Activated naive CD8-positive, alpha-beta T cell (primary cell): Measurements from ENCODE around the gene SLC22A15.

Experiments used
- H3K27ac Mint-ChIP-seq: one replicate; pipeline ENCODE4 v1.8.0; 2021; ENCODE audit warnings: mixed read lengths
- H3K27me3 Mint-ChIP-seq: one replicate; pipeline ENCODE4 v1.8.0; 2021; ENCODE audit warnings: mixed read lengths
- H3K36me3 Mint-ChIP-seq: one replicate; pipeline ENCODE4 v1.8.0; 2021; ENCODE audit warnings: mixed read lengths
- H3K4me1 Mint-ChIP-seq: one replicate; pipeline ENCODE4 v1.8.0; 2021; ENCODE audit warnings: low read depth, mixed read lengths
- H3K4me3 Mint-ChIP-seq: one replicate; pipeline ENCODE4 v1.8.0; 2021; ENCODE audit warnings: mild to moderate bottlenecking, mixed read lengths
- H3K9me3 Mint-ChIP-seq: one replicate; pipeline ENCODE4 v1.8.0; 2021; ENCODE audit warnings: low read depth, mixed read lengths

SLC22A15 gene

DNA sequence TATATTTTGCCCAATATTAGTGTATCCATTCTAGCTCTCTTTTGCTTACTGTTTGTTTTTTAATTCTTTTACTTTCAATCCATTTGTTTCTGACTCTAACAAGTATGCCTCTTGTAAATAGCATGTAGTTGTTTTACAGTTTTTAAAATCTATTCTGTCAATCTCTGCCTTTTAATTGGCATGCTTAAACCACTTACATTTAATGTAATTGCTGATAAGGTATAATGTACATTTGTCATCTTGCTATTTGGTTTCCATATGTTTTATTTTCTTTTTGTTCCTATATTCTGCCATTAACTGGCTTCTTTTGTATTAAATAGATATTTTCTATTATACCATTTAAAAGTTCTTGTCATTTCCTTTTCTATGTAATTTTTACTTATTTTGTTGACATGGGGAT, 118.7 kb downstream of the SLC22A15 start:
- no peak overlapping the region for H3K4me3 Mint-ChIP-seq
- peaks cover 20% of the 10 kb centered on the region for H3K9me3 Mint-ChIP-seq
- peaks cover 12% of the 10 kb centered on the region for H3K36me3 Mint-ChIP-seq
- H3K27ac Mint-ChIP-seq: no peak overlapping the region
- H3K27me3 Mint-ChIP-seq: peaks cover 7% of the 10 kb centered on the region
- H3K4me1 Mint-ChIP-seq: no peaks in the 10 kb centered on the region

DNA sequence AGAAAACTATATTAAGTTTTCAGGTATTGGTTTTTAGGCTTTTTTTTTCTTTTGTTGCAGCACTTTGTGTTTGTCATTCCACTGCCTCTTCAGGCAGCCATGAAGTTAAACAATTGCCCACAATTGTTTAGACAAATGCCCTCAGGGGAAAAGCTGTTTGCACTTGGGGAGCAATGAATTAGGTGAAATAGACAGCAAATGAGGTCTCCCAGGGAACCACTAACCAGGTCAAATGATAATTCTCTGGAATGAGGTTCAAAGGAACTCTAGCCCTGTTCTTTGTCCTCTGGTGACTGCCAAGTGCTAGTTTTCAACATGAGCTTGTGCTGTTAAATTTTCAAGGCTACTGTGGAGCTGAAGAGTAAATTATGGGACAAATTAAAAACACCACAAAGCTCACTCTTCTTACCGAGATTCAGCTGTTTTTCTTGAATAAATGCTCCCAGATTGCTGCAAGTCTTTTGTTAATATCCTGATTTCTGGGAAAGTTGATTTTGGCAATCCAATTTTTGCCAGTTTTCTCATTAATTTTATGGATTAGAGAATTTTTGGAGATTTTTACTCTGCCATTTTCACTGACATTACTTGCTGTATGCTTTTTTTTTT, 119.8 kb downstream of the SLC22A15 start:
- Mint-ChIP-seq H3K4me3 (no peak overlapping the region), H3K36me3 (peaks cover 7% of the 10 kb centered on the region), H3K27ac (no peak overlapping the region), H3K9me3 (peaks cover 13% of the 10 kb centered on the region), H3K27me3 (peaks cover 7% of the 10 kb centered on the region), H3K4me1 (no peaks in the 10 kb centered on the region)

DNA sequence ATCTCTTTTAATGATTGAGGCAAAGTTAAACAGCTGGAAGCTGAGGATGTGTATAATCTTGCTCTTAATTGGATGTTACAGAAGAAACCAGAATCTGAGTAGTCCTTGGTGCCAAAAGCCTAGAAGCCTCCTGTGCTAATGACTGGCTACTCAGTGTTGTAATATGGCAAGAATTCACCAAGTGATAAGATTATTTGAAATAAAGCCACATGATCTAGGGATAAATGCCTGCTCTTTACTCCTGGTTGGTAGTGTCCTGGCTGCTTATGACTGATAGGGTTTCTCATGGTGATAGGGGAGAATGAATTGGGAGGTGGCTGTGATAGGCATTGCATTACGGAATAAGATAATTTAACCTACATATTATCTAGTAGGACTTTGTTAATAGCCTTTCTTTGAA, 121.3 kb downstream of the SLC22A15 start:
- Mint-ChIP-seq H3K4me1 (no peaks in the 10 kb centered on the region), H3K27me3 (peaks cover 7% of the 10 kb centered on the region), H3K9me3 (peaks cover 13% of the 10 kb centered on the region), H3K27ac (no peak overlapping the region), H3K4me3 (no peak overlapping the region), H3K36me3 (peaks cover 7% of the 10 kb centered on the region)

DNA sequence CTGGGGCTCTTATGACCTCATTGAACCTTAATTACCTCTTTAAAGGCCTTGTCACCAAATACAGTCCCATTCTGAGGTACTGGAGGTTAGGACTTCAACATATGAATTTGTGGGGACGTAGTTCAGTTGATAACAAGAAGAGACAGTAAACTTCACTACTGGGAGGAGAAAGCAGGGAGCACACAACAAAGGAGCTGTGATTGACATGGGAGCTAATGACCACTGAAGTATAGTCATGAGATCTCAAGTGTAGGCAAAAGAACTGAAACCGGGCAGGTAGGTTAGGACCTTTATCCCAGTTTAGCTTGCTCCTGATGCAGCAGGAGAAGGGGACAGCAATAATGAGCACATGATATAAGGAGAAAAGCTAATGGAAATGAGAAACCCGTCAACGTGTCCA, 123.1 kb downstream of the SLC22A15 start:
- no peak overlapping the region for H3K27ac Mint-ChIP-seq
- H3K4me1 Mint-ChIP-seq: no peaks in the 10 kb centered on the region
- H3K4me3 Mint-ChIP-seq: no peak overlapping the region
- H3K27me3 Mint-ChIP-seq: peaks cover 4% of the 10 kb centered on the region
- H3K9me3 Mint-ChIP-seq: peaks cover 10% of the 10 kb centered on the region
- H3K36me3 Mint-ChIP-seq: peaks cover 4% of the 10 kb centered on the region

DNA sequence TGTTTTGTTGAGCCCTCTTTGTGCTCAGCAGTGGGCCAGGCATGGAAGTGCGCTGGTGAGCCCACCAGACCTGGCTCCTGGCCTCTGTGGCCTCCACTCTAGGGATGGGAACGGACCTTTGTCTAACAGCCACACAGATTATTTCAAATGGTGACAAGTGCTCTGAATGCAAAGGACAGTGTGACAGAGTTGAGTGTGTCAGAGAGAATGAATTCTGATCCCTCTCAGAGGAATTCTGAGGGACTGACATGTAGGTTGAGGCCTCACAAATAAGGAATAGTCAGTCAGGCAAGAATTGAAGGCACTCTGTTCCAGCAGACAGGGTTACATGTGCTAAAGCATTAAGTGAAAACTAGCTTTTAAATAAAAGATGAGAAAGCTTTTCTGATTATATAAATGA, 123.6 kb downstream of the SLC22A15 start:
- Mint-ChIP-seq H3K4me3 (no peak overlapping the region), H3K9me3 (peaks cover 8% of the 10 kb centered on the region), H3K4me1 (no peaks in the 10 kb centered on the region), H3K36me3 (peaks cover 4% of the 10 kb centered on the region), H3K27ac (no peak overlapping the region), H3K27me3 (peaks cover 3% of the 10 kb centered on the region)

DNA sequence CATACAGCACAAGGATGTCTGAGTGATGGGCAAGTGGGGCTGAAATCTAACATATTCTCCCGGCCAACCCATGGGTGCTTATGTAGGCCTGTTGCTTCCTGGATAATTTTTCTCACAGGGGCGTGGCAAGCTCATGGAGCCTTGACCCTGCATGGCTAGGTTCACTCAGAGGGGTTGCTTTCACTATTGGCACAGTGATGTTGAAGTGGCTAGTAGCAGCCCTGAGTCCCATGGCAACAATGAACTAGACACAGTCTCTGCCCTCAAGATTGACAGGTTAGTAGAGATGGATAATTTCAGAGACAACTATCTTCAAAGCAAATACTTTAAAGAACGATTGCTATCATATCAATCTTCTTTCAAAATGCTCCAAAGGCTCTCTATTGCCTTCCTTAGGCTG, 128.4 kb downstream of the SLC22A15 start:
- Mint-ChIP-seq H3K9me3 (no peaks in the 10 kb centered on the region), H3K4me3 (no peak overlapping the region), H3K27me3 (no peaks in the 10 kb centered on the region), H3K4me1 (no peaks in the 10 kb centered on the region), H3K36me3 (no peaks in the 10 kb centered on the region), H3K27ac (no peak overlapping the region)

DNA sequence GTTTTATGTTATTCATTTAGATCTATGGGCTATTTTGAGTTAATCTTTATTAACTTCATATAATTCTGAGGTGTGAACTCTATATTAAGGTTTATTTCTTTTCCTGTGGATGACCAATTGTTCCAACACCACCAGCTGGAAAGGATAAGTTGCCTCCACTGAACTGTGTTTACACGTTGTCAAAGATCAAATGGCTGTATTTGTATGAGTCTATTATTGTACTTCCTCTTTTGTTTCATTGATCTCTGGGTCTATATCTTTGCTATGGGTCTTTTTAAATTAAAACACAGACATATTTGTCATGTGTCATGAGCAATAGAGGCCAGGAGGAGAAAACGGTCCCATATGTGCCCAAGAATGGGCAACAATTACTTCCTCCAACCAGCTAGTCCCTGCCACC, 129.7 kb downstream of the SLC22A15 start:
- H3K9me3 Mint-ChIP-seq: no peaks in the 10 kb centered on the region
- no peaks in the 10 kb centered on the region for H3K4me1 Mint-ChIP-seq
- H3K4me3 Mint-ChIP-seq: no peak overlapping the region
- no peaks in the 10 kb centered on the region for H3K36me3 Mint-ChIP-seq
- H3K27ac Mint-ChIP-seq: no peak overlapping the region
- H3K27me3 Mint-ChIP-seq: peaks cover 3% of the 10 kb centered on the region

DNA sequence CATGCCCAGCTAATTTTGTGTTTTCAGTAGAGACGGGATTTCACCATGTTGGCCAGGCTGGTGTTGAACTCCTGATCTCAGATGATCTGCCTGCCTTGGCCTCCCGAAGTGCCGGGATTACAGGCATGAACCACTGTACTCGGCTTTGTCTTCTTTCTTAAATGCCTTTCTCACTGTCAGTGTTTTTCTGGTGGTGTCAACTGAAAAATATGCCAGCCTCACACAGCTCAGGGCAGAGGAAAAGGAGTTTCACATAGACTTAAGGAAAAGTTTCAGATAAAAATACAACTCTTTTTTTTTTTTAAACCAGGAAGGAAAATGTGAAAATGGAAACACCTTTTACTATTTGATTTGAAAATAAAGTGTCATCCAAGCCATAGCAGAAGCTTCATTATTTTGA, 130.3 kb downstream of the SLC22A15 start:
- H3K4me1 Mint-ChIP-seq: no peaks in the 10 kb centered on the region
- no peak overlapping the region for H3K27ac Mint-ChIP-seq
- no peak overlapping the region for H3K4me3 Mint-ChIP-seq
- peaks cover 3% of the 10 kb centered on the region for H3K27me3 Mint-ChIP-seq
- no peaks in the 10 kb centered on the region for H3K9me3 Mint-ChIP-seq
- H3K36me3 Mint-ChIP-seq: no peaks in the 10 kb centered on the region

DNA sequence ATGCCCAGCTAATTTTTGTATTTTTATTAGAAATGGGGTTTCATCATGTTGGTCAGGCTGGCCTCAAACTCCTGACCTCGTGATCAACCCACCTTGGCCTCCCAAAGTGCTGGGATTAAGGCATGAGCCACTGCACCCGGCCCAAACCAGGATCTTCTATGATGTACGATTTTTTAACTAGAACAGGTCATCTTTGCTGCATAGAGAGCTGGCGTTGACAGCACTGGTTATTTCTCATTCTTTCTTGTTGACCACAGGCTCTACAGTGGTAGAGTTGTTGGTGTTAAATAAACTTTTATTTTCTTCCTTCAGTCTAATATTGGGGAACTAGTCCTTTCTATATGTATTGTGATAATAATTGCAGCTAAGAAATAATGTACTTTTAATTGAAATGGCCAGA, 131.1 kb downstream of the SLC22A15 start:
- H3K27ac Mint-ChIP-seq: no peak overlapping the region
- H3K4me3 Mint-ChIP-seq: no peak overlapping the region
- no peaks in the 10 kb centered on the region for H3K9me3 Mint-ChIP-seq
- H3K36me3 Mint-ChIP-seq: no peaks in the 10 kb centered on the region
- peaks cover 3% of the 10 kb centered on the region for H3K27me3 Mint-ChIP-seq
- H3K4me1 Mint-ChIP-seq: no peaks in the 10 kb centered on the region

DNA sequence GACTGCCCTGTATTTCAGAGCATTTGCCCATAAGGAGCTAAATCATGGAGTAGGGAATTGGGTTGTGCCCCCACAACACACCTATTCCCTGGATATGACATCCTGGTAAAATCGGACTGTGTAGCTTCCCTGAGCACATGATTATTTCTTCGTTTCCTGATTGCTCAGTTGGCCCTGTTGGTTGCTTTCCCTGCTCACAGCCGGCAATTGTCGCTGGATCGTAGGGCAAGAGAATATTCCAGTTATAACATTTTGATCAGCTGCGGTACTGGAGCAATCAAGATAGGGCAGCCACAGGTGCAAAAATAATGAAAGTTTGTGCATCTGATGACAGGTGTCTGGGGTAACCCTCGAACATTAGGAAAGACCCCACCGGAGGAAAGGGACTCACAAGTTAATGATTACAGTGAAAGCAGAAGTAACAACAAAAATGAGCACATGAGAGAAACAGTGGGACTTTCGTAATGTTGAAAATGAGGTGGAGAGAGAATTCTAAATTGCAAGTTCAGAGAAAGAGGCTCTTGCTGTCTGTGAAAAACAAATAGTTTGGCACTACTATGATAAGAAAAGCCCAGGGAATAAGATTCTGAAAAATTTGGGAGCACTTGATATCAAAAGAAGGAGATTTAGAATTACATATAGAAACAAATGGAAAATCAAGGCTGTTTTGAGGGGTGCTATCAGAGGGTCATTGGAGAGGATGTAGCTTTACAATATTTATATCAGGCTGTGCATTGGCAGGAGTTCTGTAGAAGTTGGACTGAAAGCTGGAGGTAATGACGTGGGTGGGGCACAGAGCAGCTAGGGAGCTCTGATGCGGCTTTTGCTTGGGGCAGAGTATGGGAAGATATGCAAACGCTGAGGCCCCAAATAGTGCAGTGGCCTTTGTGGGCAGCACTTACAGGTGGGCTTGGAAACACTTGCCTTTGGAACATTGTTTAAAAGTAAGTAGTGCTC, 134.5 kb downstream of the SLC22A15 start, which contains the start of gene MAB21L3:
Gene MAB21L3 (plus strand): TSS at position 833 of the 957 bp plus-strand sequence. CDS start 1,217 bp downstream, outside the sequence.
- peaks cover 3% of the 10 kb centered on the region for H3K27me3 Mint-ChIP-seq
- no peaks in the 10 kb centered on the region for H3K4me1 Mint-ChIP-seq
- no peak within 1 kb of the TSS for H3K27ac Mint-ChIP-seq
- H3K36me3 Mint-ChIP-seq: no peaks in the 10 kb centered on the region
- H3K9me3 Mint-ChIP-seq: no peaks in the 10 kb centered on the region
- H3K4me3 Mint-ChIP-seq: no peak within 1 kb of the TSS

DNA sequence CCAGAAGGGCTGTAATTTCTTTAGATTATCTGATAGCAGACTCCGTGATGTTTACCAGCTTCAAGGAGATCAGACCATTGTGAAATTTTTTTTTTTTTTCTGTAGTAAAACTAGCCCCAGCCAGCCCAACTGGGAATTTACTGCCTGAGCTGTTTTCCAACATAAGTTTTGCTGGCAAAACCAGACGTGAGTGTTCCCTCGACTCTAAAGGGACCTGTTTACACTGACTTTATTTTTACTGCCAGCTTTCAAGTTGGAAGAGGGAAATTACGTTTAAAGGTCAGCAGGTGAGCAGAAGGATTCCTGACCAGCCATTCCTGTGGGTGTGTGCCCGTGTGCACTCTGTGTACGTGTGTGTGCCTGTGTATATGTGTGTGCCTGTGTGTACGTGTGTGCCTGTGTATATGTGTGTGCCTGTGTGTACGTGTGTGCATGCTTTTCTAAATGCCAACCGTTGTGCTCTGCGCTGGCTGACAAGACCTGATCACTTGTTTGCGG, 135.3 kb downstream of the SLC22A15 start:
- Mint-ChIP-seq H3K9me3 (no peaks in the 10 kb centered on the region), H3K27ac (no peak overlapping the region), H3K27me3 (peaks cover 3% of the 10 kb centered on the region), H3K4me3 (no peak overlapping the region), H3K4me1 (no peaks in the 10 kb centered on the region), H3K36me3 (no peaks in the 10 kb centered on the region)

DNA sequence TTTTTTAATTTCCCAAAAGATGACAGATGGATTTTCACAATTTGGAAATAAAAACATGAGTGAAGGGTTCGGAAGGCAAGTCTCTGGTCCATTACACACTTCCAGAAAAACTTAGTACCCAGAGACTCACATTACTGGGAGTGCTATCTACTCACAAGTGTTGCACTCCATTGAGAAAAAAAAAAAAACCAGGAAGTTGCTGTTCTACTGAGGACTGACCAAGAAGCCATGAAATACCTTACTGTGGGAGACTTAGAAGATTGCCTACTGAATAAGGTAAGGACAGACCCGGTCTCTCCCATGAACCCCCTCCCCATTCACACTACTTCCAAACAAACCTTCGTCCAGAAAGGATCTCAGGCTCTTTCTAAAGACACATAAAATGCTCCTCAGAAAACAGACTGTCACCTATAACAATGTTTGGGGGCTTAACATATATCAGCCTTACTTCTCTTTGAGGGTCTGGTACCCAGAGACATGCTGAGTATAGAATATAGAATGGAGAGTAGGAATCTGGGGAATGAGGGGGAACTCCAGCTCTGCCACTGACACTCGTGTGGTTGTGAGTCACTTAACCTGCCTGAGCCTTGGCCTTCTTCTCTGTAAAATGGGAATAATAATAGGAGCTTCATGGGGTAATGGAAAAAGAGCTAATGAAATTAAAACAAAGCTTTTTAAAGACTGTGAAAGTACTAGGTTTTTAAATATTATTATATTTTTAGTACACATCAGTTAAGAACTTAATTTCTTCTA, 136.3 kb downstream of the SLC22A15 start:
- peaks cover 5% of the 10 kb centered on the region for H3K27me3 Mint-ChIP-seq
- no peak overlapping the region for H3K4me3 Mint-ChIP-seq
- no peaks in the 10 kb centered on the region for H3K4me1 Mint-ChIP-seq
- no peaks in the 10 kb centered on the region for H3K9me3 Mint-ChIP-seq
- H3K36me3 Mint-ChIP-seq: no peaks in the 10 kb centered on the region
- no peak overlapping the region for H3K27ac Mint-ChIP-seq

DNA sequence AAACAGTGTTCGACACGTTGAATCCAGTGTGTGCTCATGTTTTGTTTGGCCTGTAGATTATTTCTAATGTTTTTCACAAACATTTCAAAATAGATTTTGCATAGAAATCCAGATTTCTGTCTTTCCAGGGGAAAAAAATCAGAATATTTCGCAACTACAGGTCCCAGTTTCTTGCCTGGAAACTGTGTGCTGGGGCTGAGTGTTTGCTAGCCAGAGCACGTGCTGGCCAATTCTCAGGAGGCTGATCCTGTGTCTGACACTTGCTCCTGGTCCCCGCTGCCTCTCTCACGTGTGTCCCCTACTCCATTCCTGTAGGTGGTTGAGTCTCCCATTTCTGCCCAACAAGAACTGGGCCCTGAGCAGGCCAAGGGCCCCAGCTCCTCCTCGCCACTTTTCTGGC, 137.3 kb downstream of the SLC22A15 start:
- Mint-ChIP-seq H3K9me3 (no peaks in the 10 kb centered on the region), H3K4me1 (no peaks in the 10 kb centered on the region), H3K27me3 (peaks cover 5% of the 10 kb centered on the region)

DNA sequence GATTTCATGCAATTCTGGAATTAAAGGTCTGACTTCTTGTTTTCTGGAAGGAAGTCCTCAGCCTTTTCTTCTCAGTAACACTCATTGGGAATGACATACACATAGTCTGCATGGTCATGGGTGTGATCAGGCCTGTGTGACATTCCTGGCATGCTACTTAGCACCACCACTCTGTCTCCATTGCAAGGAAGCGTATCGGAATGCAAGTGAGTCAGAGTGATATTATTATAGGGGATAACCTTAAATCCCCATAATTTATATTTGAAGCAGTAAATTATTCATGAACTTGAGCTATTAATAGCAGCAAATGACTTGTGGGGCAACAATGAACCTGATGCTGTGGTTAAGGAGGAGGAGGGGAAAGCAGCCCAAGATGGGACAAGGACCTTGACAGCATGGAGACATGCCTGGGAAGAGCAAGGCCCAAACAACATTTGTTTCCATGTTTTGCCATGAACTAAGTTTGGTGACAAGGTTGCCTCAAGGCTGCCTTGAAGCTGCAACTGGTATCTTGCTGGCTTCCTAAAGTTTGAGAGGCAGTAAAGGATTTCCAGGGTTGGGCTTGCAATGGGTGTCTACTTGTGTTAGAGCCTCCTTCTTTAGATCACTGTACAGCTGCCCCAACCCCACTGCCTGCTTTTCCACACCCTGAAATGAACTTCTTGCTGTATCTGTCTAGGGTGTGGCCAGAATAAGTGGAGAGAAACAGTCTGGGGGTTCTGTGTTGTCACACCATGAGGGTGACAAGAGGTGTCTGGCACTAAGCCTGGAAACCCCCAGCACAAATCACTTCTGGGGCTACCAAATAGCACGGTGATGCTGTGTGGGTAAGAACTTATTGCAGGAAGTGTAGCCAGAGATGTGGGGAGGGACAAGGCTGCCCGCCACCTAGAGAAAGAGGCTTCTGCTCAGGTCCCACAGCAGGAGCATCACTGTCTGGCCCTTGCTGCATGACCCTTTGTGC, 139.4 kb downstream of the SLC22A15 start:
- H3K27ac Mint-ChIP-seq: no peak overlapping the region
- H3K4me3 Mint-ChIP-seq: no peak overlapping the region
- H3K9me3 Mint-ChIP-seq: no peaks in the 10 kb centered on the region
- peaks cover 4% of the 10 kb centered on the region for H3K36me3 Mint-ChIP-seq
- H3K27me3 Mint-ChIP-seq: peaks cover 6% of the 10 kb centered on the region
- no peaks in the 10 kb centered on the region for H3K4me1 Mint-ChIP-seq

More for the DNA sequence above, 137.3 kb downstream of the SLC22A15 start:
- Mint-ChIP-seq H3K27ac (no peak overlapping the region), H3K36me3 (no peaks in the 10 kb centered on the region), H3K4me3 (no peak overlapping the region)
